HG03575 (cell line): ENCODE results near the gene RIPK1.
"Not testable (repeated sequence)": the region's sequence is repeated elsewhere in the genome, so short reads cannot be mapped to it uniquely, and the experiment has no call there.

Experiments
- ATAC-seq: cut with Tn5 transposase; IDR thresholded peaks from one replicate; pipeline ENCODE4 v1.9.1; 2021; ENCODE audit not compliant: unreplicated experiment, insufficient number of reproducible peaks, low FRiP score; ENCODE audit errors: extremely low read depth

The RIPK1 gene

GRCh38 chr6:3068329-3069214 is at the start of gene RIPK1:
Gene RIPK1 (plus strand): TSS chr6:3068494. CDS start chr6:3076824, 8,330 bp downstream.
- ATAC-seq, result peak; percentile 72

GRCh38 chr6:3019065-3019464 is 49.2 kb upstream of the RIPK1 start:
- no peak for ATAC-seq

- ATAC-seq, result no peak
These were observed 48.5 kb upstream of the RIPK1 start for GRCh38 chr6:3019749-3020320.

GRCh38 chr6:3020976-3021598 is 47.2 kb upstream of the RIPK1 start:
- not testable (repeated sequence) for ATAC-seq

GRCh38 chr6:3022765-3023662 is 45.3 kb upstream of the RIPK1 start:
- ATAC-seq, result no peak

GRCh38 chr6:3023663-3024483 is 44.4 kb upstream of the RIPK1 start:
- no peak for ATAC-seq

GRCh38 chr6:3026791-3027626 is 41.3 kb upstream of the RIPK1 start:
- ATAC-seq, result peak; percentile 42

- ATAC-seq, result not testable (repeated sequence)
These were observed 40.1 kb upstream of the RIPK1 start for GRCh38 chr6:3028156-3028555.

- ATAC-seq, result no peak
These were observed 36.2 kb upstream of the RIPK1 start for GRCh38 chr6:3031857-3032640.

- no peak for ATAC-seq
These were observed 35.3 kb upstream of the RIPK1 start for GRCh38 chr6:3032986-3033385.

- no peak for ATAC-seq
These were observed 34.6 kb upstream of the RIPK1 start for GRCh38 chr6:3033652-3034051.

GRCh38 chr6:3035397-3035796 is 32.9 kb upstream of the RIPK1 start:
- no peak for ATAC-seq

GRCh38 chr6:3036861-3037637 is 31.2 kb upstream of the RIPK1 start:
- ATAC-seq, result no peak

GRCh38 chr6:3037638-3038365 is 30.5 kb upstream of the RIPK1 start:
- ATAC-seq, result no peak

- ATAC-seq, result no peak
These were observed 28.9 kb upstream of the RIPK1 start for GRCh38 chr6:3039384-3039783.
